Loucy (cell line): ENCODE measurements around the gene PNMA6E.

Source experiments
- CTCF ChIP-seq: fragments of 200-600 bp; sonication (generic); conservative IDR thresholded peaks from 2 replicates; pipeline ENCODE4 v1.5.1; 2014; ENCODE audit warnings: mild to moderate bottlenecking, antibody characterized with exemption, low read length
- EZH2phosphoT487 ChIP-seq: fragments of 200-600 bp; IDR thresholded peaks from 2 replicates; pipeline ENCODE4 v1.6.1; 2018; ENCODE audit warnings: antibody characterized with exemption, mild to moderate bottlenecking, moderate library complexity, borderline replicate concordance

DNA sequence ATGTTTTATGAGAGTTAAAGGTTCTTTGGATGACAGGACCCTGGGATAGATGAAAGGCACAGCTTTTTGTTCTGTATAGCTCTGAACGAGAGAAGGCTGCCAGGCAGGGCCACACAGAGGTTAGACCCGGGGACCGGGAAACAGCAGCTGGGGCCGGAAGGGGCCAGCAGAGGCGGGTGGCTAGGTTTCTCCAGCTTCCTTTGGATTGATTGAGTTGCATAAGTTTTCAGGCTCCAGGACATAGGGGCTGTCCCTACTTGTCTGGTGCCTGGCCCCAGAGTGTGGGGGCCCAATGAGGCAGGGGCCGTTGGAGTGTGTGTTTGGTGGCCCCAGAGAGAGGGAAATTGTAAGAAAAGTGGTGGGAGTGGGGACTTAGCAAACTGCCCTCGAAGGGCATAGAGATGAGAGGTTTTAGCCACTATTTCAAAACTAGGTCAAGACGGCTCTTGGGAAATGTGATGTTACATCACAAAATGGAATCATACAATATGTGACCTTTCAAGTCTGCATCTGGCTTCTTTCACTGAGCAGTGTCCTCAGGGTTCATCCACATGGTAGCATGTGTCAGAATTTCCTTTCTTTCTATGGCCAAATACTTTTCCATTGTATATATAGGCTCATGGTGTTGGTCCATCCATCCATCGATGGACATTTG, 13.8 kb upstream of the PNMA6E start:
- TF ChIP-seq CTCF (no peak), EZH2phosphoT487 (no peak)
